OCI-LY3 (cell line): Measurements from ENCODE around the gene TACSTD2.

Experiments used
- CTCF ChIP-seq: fragments of 200-600, 300-600 bp; sonication (generic); IDR thresholded peaks from 2 replicates; pipeline ENCODE4 v1.5.1; 2014; ENCODE audit warnings: antibody characterized with exemption, low read length, low read depth
- EZH2phosphoT487 ChIP-seq: fragments of 200-600 bp; shearing (Covaris generic); IDR thresholded peaks from 2 replicates; pipeline ENCODE4 v1.6.1; 2018; ENCODE audit warnings: antibody characterized with exemption, mixed run types, low read depth

GRCh38 chr1:58608297-58608696 is 31.2 kb upstream of the TACSTD2 start:
- TF ChIP-seq CTCF (no peak), EZH2phosphoT487 (no peak)
